GM19467 (cell line): ENCODE data around the gene OR2V2.
"Not testable (repeated sequence)": the region's sequence is repeated elsewhere in the genome, so short reads cannot be mapped to it uniquely, and the experiment has no call there.

Source experiments
- ATAC-seq: cut with Tn5 transposase; IDR thresholded peaks from one replicate; pipeline ENCODE4 v1.9.1; 2021; ENCODE audit warnings: mild to moderate bottlenecking, moderate library complexity; ENCODE audit not compliant: unreplicated experiment

Gene OR2V2

GRCh38 chr5:181114844-181115778 lies 32.3 kb upstream of the OR2V2 start:
- no peak for ATAC-seq

- no peak for ATAC-seq
Measured at GRCh38 chr5:181118369-181118768, 29.0 kb upstream of the OR2V2 start.

DNA sequence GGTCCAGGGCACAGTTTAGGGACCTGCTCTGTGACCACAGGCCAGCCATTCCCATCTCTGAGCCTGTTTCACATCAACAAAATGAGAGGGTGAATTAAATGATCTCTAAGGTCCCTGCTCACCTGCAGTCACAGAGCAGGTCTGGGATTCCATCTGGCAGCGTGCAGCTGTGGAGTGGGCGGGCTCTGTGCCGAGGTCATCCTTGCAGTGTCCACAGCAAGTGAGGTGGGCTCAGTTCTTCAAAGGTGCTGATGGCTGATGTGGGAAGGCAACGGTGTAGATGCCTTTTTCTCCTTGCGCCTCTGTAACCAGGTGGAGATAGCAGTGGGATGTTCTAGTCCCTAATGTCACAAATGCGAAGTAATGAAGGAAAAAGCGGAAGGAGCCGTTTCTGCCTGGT lies 28.3 kb upstream of the OR2V2 start:
- ATAC-seq: no peak

DNA sequence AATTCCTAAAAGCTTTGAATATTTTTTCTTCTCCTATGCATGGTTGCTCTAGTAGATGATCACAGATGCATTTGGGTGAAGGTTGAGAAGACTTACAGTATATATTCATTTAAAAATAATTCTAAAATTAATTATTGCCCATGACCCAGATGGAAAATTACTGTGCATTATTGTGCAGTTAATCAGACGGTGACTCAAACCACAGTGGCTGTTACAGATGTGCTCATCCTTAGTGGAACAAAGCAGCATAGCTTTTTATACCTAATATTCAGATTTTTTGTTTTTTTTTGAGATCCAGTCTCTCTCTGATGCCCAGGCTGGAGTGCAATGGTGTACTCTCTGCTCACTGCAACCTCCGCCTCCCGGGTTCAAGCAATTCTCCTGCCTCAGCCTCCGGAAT lies 27.1 kb upstream of the OR2V2 start:
- ATAC-seq: no peak

DNA sequence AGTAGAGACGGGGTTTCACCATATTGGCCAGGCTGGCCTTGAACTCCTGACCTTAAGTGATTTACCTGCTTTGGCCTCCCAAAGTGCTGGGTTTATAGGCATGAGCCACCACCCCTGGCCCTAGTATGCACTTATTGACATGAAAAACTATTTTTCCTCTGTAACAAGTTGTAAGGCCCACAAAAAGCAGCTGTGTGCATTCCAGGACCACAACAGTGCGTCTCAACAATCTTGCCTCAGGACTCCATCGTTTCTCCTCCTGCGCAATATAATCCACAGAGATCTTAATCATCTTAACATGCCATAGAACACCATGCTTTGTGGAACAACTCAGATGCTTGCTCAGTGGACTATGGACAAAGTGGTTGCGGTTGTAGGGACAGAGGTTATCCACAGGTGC lies 26.6 kb upstream of the OR2V2 start:
- no peak for ATAC-seq

- ATAC-seq: no peak
Measured at GRCh38 chr5:181121675-181122561, 25.5 kb upstream of the OR2V2 start.

- ATAC-seq: no peak
Measured at GRCh38 chr5:181124526-181124925, 22.9 kb upstream of the OR2V2 start.

DNA sequence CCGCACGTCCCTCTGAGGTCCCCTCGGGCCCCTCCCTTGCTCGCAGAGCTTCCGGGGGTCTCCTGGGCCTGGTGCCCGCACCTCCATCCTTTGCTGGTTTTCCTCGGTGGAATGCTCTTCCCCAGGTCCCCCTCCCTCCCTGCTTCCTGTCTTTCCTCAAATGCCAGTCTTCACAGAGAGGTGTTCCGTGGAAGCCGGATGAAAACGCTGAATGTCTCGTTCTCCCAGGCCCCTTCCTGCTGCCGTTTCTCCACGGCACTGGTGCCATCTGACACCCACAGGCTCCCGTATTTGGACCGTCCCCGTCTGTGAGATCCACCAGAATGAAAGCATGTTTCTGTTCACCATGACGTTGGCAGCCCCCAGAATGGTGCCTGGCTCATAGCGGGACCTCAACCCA lies 20.5 kb upstream of the OR2V2 start:
- no peak for ATAC-seq

DNA sequence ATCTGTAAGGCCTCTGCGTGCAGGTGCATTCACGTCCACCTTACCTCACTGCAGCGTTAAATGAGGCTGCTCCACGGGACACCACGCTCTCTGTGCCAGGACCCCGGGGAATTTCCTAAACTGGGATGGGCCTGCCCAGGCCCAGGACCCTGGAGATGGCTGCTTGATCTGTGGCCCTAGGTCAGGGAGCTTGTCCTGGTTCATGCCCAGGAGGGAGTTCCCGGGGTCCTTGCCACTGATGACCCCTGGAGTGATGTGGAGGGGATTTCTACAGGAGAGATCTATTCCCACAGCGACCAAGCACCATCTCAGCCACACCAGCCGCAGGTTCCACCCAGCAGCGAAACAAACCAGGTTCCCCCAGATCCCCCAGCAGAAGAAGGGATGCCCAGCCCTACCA lies 19.9 kb upstream of the OR2V2 start:
- ATAC-seq: no peak

DNA sequence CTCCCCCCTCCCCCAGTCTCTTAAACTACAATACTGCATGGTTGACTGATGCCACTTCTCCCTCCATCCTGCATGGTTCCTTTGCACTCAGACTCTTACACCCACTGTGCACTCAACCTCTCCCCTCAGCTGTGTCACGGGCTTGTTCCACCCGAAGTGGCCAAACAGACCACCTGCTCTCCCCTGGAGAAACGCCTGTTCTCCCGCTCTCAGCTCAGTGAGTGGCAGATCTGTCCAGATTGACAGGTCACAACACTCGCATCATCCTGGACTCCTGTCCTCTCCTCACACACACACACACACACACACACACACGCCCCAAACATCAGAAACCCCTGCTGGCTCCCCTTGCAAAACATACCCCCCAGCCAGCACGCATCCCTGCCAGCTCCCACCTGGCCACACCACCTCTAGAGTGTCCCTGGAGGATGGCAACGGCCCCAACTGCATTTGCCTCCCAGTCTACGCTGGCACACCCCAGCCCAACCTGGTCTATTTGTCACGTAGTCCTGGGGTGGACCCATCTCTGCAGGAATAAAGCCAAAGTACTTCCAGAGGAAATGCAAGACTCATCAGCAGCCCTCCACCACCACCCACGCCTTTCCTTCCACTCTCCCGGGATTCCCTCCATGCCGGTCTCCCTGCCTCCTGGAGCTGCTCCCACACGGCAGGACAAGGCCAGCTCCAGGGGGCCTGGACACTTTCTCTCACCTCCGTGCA lies 19.3 kb upstream of the OR2V2 start:
- no peak for ATAC-seq

- ATAC-seq: no peak
Measured at GRCh38 chr5:181129601-181130000, 17.8 kb upstream of the OR2V2 start.

DNA sequence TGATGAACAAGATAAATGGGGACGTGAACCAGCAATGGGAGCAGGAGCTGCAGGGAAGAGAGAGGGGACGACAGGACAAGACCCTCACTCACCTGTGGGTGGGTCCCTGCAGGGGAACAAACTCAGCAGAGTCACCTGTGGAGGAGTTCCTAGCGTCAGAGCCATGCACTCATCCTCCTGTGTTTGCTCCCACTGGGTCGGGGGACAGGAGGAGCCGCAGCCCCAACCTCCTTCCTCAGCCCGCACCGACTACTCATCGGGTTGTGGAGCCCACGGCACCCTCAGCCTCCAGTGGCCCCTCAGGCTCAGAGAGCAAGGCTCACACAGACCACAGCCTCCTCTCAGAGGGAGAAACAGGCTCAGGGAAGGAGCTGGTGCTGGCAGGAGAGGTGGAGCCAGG lies 17.3 kb upstream of the OR2V2 start:
- ATAC-seq: not testable (repeated sequence)

GRCh38 chr5:181130832-181131496 lies 16.4 kb upstream of the OR2V2 start, which contains the start of gene OR2V1:
OR2V1 (minus strand) TSS chr5:181131169; CDS start chr5:181125304, 5,865 bp downstream.
- no peak for ATAC-seq

DNA sequence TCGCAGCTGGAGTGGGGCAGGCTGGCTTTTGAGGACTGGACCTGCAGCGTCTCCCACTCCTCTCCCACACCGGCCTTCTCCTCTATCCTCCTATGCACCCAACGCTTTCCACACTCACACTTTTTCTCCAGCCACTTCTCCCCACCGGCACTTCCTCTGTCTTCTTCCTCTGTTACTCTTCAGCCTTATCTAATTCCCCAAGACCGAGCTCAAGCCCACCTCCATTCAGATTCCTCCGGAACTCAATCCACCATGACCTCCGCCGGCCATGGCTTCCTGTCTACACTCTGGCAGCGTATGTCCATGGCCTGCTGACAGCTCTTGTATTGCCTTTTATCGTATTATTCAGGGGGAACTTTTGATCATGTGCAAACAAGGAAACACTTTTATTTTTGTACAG lies 15.9 kb upstream of the OR2V2 start:
- ATAC-seq: no peak

DNA sequence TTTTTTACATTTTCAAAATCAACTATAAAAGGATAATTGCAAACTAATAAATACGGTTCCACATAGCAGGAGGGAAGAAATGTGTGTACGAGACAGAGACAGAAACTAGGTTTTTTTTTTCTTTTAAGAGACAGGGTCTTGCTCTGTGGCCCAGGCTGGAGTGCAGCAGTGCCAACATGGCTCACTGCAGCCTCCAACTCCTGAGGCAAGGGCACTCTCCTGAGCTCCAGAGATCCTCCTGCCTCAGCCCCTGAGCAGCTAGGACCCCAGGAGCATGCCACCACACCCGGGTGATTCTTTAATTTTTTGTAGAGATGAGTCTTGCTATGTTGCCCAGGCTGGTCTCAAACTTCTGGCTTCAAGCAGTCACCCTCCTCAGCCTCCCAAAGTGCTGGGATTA lies 14.3 kb upstream of the OR2V2 start:
- ATAC-seq: no peak

DNA sequence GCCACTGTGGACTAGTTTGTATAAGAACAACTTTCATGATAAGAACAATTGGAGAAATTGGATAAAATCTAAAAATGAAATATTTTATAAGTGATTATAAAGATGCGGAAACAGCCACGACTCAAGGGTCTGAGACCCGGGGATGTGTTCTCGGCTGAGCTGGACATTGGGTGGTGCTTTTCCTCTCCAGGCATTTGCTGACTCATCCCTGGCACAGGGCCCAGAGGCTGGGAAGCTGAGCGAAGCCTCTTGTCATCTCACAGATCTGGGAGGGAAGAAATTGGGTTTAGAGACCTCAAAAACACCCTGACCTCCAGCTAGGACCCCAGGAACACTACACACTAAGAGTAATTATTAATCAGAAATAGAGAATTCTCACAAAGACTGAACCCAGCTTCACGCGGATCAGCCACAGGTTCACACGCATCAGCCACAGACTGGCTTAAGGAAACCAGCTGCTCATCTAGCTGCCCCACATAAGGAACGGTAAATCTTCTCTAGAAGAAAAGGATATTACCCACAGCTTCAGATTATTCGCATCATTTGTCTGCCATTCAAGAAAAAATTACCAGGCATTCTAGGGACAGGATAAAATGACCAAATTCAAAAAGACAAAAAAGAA lies 13.7 kb upstream of the OR2V2 start:
- no peak for ATAC-seq

DNA sequence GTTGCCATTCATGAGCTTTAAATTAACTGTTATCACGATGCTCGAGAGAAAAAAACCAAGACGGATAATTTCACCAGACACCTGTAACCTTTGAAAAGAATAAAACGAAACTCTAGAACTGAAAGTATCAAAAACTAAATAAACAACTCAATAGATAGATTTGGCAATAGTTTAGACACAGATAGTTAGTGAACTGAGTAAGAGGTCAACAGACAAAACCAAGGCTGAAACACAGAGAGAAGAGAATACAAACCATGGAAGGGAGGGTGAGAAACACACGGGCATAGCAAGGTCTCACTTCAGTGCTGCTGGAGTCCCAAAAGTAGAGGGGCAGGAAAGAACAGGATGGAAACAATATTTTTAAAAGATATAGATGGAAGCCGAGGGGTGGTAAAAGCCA lies 13.1 kb upstream of the OR2V2 start:
- no peak for ATAC-seq

GRCh38 chr5:181136361-181136955 lies 10.9 kb upstream of the OR2V2 start:
- ATAC-seq: no peak

DNA sequence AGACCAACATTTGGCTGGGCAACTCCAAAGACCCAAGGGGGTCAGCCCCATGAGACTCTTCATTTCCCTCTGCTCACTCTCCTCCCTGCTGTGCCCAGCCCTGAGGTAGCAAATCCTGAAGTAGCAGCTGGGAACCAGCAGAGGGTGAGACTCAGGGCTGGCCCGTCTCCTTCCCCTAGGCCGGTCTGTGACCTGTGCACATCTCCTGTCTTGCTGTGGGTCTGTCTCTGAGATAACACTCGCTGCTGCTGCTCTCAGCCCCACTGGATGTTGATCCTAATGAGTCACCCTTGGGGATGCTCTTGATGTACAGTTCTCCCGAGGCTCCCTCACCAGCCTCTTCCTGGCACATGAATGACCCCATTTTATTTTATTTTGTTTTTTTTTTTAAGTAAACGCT lies 9.1 kb upstream of the OR2V2 start:
- ATAC-seq: no peak

- no peak for ATAC-seq
Measured at GRCh38 chr5:181140766-181141165, 6.6 kb upstream of the OR2V2 start.
